Rectal smooth muscle tissue (tissue), 1 donor: ENCODE measurements around the gene LRRC32.

Source experiments
- H3K27ac ChIP-seq: one replicate; pipeline ENCODE4 v1.7.0; 2013; ENCODE audit warnings: low read depth, low read length, inconsistent platforms
- H3K27me3 ChIP-seq: one replicate; pipeline ENCODE4 v1.7.0; 2013; ENCODE audit warnings: low read length; ENCODE audit not compliant: control insufficient read depth, insufficient read depth
- H3K36me3 ChIP-seq: one replicate; pipeline ENCODE4 v1.7.0; 2013; ENCODE audit warnings: low read length; ENCODE audit not compliant: control insufficient read depth, insufficient read depth
- H3K4me1 ChIP-seq: one replicate; pipeline ENCODE4 v1.7.0; 2013; ENCODE audit warnings: low read length; ENCODE audit not compliant: control insufficient read depth, insufficient read depth
- H3K4me3 ChIP-seq: one replicate; pipeline ENCODE4 v1.7.0; 2013; ENCODE audit warnings: low read length
- H3K9ac ChIP-seq: one replicate; pipeline ENCODE4 v1.7.0; 2013; ENCODE audit warnings: low read length

LRRC32 gene

DNA sequence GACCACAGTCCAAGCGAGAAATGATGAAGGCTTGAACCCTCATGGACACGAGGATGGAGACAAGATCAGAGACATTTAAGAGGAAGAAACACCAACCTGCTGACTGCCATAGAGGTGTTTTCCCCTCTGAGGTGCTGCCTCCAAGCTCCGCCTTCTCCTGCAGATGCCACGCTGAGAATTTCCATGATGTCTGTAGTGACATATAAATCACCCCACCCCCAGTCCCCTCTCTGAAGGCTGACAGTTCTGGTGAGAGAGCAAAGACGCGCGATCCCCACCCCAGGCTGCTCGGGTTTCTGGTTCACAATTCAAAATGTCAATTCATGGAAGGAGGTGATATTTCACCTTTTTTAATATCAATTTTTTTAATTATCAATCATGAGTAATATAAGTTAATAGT, 28.2 kb downstream of the LRRC32 start:
- Histone ChIP-seq H3K27me3 (no peaks in the 10 kb centered on the region), H3K9ac (no peak overlapping the region), H3K4me1 (no peaks in the 10 kb centered on the region), H3K36me3 (no peaks in the 10 kb centered on the region), H3K4me3 (no peak overlapping the region), H3K27ac (no peak overlapping the region)

DNA sequence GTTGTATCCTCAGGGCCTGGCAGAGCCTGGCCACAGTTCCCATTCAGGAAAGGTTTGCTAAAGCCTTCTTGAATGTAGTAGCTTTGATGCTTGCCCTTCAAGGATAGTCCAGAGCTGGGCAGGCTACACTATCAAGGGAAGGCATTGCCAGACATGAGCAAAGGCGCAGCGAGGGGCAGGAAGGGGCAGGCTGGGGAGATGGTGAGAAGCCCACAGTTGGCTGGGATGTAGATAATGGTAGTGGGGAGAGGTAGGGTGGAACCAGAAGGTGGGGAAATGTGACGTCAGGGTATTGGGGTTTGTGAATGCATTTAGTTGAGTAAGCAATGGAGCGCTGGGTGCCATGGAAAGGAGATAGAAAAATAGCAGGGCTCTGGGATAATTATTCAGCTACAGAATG, 28.6 kb downstream of the LRRC32 start:
- Histone ChIP-seq H3K27ac (no peak overlapping the region), H3K9ac (no peak overlapping the region), H3K4me3 (no peak overlapping the region), H3K27me3 (no peaks in the 10 kb centered on the region), H3K4me1 (no peaks in the 10 kb centered on the region), H3K36me3 (no peaks in the 10 kb centered on the region)

DNA sequence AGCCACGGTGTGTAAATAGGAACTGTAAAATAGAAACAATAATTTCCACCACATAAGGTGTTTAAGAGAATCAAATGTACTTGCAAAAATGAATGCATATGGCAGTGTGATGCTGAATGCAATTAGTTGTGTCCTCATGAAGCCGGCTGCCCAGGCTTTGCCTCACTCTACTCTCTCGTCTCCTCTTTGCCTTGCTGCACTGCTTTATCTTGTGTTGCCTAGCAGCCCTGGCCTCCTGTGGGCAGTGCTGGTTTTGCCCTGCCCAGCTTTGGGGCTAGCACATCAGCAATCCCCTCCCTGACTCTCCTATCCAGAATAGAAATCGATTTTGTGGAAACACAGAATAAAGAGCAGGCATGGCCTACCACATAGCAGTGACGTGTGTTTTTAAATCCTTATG, 30.0 kb downstream of the LRRC32 start:
- no peak overlapping the region for H3K9ac ChIP-seq
- H3K4me1 ChIP-seq, result no peaks in the 10 kb centered on the region
- H3K36me3 ChIP-seq, result no peaks in the 10 kb centered on the region
- H3K27ac ChIP-seq, result no peak overlapping the region
- H3K27me3 ChIP-seq, result no peaks in the 10 kb centered on the region
- no peak overlapping the region for H3K4me3 ChIP-seq

DNA sequence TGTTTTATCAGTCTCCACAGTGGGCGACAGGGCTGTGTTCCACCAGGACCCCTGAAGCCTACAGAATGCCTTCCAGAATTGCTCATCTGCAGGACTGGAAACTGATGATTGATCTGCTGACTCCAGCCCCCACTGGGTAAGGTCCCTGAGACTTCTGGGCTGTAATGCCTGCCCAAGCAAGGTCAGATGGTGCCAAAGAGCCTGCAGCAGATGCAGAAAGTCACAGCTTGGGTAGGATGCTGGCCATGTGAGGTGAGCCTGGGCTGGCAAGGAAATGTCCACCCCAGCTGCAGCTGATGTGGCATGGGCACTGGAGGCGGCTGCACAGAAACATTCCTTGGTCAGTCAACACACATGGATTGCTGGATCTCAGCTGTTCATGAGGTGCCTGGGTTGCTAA, 30.9 kb downstream of the LRRC32 start:
- no peaks in the 10 kb centered on the region for H3K27me3 ChIP-seq
- no peak overlapping the region for H3K9ac ChIP-seq
- H3K4me3 ChIP-seq, result no peak overlapping the region
- no peaks in the 10 kb centered on the region for H3K36me3 ChIP-seq
- no peak overlapping the region for H3K27ac ChIP-seq
- H3K4me1 ChIP-seq, result no peaks in the 10 kb centered on the region

DNA sequence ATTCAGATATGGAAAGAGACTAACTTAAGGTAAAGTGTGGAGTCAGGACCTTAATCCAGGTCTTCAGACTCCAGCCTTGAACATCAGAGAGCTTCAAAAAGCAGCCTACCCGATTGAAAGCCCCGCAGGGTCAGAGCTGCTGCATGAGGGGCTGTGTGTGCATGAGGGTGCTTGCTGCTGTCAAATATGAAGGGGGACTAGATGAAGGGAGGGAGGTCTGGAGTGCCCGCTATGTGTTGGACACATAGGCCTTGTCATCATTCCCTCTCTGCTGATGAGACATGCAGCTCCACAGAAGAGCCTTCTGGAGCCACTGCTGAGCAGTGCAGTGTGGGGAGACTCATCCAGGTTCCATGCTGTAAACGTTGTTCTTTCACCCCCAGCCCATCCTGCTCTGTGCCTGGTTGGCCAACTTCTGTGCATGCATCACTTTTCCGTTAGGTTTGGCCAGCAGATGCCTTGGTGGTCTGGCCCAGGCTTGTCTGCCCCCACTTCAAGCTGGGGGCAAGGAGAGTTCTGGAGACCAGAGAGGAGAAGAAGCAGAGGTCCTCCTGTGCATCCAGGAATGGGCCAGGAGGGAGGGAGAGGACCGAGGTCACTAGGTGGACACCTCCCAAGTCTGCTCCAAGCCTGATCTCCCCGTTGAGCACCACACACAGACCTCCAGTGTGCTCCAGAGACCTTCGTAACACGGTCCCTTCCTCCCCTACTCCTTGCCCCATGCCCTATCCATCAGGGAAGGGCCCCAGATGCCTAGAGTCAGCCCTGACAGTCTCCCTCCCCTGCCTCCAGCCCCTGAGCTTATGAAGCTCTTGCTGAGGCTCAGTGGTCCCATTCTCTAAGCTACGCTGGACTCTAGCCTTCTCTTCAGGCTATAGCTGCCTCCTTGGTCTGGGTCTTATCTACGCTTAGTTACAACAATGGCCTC, 32.0 kb downstream of the LRRC32 start:
- no peak overlapping the region for H3K27ac ChIP-seq
- no peaks in the 10 kb centered on the region for H3K4me1 ChIP-seq
- H3K27me3 ChIP-seq, result no peaks in the 10 kb centered on the region
- no peaks in the 10 kb centered on the region for H3K36me3 ChIP-seq
- H3K9ac ChIP-seq, result no peak overlapping the region
- H3K4me3 ChIP-seq, result no peak overlapping the region

DNA sequence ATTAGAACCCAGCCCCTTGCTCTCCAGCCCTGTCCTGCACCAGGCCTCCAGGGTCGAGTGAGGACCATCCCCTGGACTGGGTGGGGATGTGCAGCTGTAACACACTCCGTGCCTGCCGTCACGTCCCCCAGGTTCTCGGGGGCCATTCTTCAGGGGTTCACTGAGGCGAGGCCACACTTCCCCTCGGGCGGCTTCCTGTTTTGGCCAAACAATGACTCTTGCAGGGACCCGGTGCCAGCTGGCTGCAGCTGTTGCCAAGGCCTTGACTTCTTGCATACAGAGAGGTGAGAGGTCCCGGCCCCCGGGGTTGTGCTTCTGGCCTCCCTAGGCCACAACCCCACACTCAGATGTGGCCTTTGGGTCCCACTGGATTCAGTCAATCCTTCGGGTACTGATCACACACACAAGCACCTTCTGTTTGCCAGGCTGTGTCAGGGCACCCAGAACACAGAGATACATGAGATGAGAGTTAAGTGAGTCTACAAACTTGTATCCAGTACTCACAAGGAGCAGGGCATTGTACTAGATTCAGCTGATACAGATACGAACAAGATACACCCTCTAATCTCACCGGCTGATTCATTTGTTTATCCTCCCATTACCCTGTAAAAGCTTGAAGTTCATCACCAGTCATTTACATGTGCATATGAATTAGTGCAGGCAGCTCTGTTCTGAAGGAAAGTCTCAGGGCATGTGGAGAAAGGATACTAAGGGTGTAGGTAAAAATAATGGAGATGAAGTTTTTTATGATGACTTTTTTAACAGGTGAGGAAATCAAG, 32.9 kb downstream of the LRRC32 start:
- no peaks in the 10 kb centered on the region for H3K36me3 ChIP-seq
- H3K4me1 ChIP-seq, result no peaks in the 10 kb centered on the region
- H3K9ac ChIP-seq, result no peak overlapping the region
- no peak overlapping the region for H3K27ac ChIP-seq
- H3K27me3 ChIP-seq, result no peaks in the 10 kb centered on the region
- no peak overlapping the region for H3K4me3 ChIP-seq

DNA sequence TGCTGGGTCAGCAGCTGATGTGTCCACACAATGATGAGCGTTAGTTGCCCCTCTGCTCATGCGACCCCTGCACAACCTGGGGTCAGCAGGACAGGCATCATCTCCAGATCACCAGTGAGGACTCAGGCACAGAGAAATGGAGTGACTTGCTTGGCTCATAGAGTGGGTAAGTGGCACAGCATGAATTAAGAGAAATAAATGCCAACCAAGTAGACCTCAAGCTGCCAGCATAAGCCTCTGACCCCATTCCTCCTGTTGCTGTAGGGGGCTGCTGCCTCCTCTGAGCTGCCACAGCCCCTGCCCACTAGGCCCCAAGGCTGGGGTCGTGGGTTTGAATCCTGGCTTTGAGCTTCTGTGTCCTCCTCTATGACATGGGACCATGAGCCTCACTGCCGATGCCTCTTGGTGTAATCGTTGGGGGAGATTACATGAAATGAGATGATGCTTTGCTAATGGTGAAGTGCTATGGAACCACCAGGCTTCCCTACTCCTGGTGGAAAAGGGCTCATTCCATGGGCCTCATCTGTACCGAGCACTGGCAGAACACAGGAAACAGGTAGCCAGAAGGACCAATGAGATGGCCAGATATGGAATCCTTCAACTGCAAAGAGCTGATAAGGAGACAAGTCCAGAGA, 33.6 kb downstream of the LRRC32 start:
- no peak overlapping the region for H3K27ac ChIP-seq

DNA sequence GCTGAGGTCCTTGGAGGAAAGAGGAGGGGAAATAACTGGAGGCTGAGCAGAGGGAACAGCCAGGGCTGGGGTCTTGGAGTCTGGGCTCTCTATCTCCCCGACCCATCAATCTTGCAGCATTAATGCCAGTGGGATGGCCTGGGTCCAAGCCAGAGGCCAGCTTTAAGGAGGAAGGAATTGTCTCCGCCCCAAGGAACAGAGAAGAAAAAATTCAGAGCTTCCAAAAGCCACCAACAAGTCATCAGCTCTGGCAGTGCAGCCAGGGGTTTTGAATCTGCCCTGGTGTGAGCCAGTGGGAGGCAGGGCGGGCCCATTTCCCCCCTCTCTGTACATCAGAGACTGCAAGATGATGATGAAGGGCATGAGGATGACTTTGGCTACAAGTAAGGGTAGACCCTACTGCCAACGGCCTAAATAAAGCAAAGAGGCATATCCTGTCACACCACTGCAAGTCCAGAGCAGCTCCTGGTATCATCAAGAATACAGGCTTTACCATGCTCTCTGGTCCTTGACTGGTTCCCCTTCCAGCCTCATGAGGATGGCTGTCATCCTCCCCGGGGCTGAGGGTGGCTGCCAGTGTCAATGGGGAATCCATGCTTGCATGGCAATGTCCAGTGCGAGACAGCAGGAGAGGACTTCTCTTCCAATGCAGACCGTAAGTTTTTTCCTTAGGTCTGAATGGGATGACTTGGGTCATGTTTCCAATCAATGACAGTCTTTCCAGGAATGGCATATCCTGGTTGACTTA, 34.4 kb downstream of the LRRC32 start:
- H3K9ac ChIP-seq, result no peak overlapping the region
- H3K4me1 ChIP-seq, result no peaks in the 10 kb centered on the region
- no peak overlapping the region for H3K27ac ChIP-seq
- no peaks in the 10 kb centered on the region for H3K27me3 ChIP-seq
- no peaks in the 10 kb centered on the region for H3K36me3 ChIP-seq
- H3K4me3 ChIP-seq, result no peak overlapping the region

More for the DNA sequence above, 33.6 kb downstream of the LRRC32 start:
- no peaks in the 10 kb centered on the region for H3K36me3 ChIP-seq
- no peaks in the 10 kb centered on the region for H3K27me3 ChIP-seq
- no peak overlapping the region for H3K9ac ChIP-seq
- no peaks in the 10 kb centered on the region for H3K4me1 ChIP-seq
- no peak overlapping the region for H3K4me3 ChIP-seq

DNA sequence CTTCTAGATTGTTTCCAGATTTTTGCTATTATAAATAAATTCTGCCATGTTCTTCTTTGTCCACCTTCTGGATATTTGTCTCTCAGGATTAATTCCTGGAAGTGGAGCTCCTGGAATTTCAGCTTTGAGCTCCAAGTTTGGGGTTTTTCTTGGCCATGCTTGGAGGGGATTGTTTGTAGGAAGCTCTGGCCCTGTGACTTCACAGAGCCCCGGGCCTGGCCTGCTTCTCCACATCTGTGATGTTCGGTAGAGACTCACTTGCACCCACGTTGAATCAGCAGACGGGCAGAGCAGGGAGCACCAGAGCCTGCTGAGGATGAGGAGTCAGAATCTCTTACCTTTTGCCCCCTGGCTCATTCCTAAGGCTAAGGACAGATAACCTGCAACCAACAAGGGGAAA, 35.7 kb downstream of the LRRC32 start:
- Histone ChIP-seq H3K4me1 (no peaks in the 10 kb centered on the region), H3K36me3 (no peaks in the 10 kb centered on the region), H3K4me3 (no peak overlapping the region), H3K27ac (no peak overlapping the region), H3K27me3 (no peaks in the 10 kb centered on the region), H3K9ac (no peak overlapping the region)

DNA sequence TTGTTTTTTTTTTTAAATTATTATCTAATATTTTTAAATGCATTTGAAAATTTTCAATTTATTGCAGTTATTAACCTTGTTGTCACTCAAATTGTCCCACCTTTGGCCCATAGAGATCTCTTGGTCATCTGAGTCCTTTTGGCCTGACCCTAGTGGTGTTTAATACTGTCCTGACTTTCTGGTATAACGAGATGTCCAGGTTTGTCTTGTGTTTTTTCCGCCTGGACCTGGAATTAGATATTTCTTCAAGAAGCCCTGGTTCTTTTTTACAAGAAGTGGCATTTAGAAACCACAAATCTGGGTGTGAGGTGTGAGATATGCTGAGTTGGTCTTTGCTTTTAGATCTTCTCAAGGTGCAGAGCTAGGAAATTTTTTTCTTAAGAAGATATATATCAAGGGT, 38.1 kb downstream of the LRRC32 start:
- no peak overlapping the region for H3K9ac ChIP-seq
- no peaks in the 10 kb centered on the region for H3K36me3 ChIP-seq
- no peak overlapping the region for H3K4me3 ChIP-seq
- no peaks in the 10 kb centered on the region for H3K27me3 ChIP-seq
- no peak overlapping the region for H3K27ac ChIP-seq
- no peaks in the 10 kb centered on the region for H3K4me1 ChIP-seq

DNA sequence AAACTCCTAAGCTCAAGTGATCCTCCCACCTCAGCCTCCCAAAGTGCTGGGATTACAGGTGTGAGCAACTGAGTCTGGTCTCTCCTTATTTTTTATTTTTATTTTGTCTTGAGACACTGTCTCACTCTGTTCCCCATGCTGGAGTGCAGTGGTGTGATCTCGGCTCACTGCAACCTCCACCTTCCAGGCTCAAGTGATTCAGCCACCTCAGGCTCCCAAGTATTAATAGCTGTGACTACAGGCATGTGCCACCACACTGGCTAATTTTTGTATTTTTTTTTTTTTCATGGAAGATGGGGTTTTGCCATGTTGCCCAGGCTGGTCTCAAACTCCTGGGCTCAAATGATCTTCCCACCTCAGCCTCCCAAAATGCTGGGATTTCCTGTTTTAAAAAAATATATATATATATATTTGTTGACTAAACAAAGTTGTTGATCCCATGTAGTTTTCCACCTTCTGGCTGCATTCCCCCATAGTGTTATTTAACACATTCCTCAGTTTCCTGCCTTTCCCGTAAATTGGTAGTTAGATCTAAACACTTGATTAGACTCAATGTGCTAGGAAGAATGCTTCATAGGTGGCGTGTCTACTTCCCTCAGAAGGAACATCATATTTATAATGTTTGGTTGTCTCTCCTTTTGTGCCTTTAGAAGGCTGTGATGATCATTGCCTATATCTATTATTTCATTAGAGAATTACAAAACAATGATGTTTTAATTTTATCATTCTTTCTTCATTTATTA, 38.8 kb downstream of the LRRC32 start:
- Histone ChIP-seq H3K27ac (no peak overlapping the region), H3K4me1 (no peaks in the 10 kb centered on the region), H3K9ac (no peak overlapping the region), H3K27me3 (no peaks in the 10 kb centered on the region), H3K36me3 (no peaks in the 10 kb centered on the region), H3K4me3 (no peak overlapping the region)
